HL-60 (cell line): ENCODE measurements around the gene AVPR1B.

Experiments
- GABPA ChIP-seq: IDR thresholded peaks from 2 replicates; pipeline ENCODE4 v1.6.1; 2012; ENCODE audit warnings: low read depth
- POLR2AphosphoS5 ChIP-seq: IDR thresholded peaks from 2 replicates; pipeline ENCODE4 v1.6.1; 2012; ENCODE audit warnings: low read depth
- SPI1 ChIP-seq: IDR thresholded peaks from 2 replicates; pipeline ENCODE4 v1.6.1; 2012; ENCODE audit warnings: low read depth, mild to moderate bottlenecking, borderline replicate concordance
- TF ChIP-seq, protein P1 (sequence below): IDR thresholded peaks from one replicate; pipeline ENCODE4 v1.5.1; 2011; ENCODE audit warnings: low read length, control low read depth, inconsistent platforms; ENCODE audit not compliant: insufficient read depth

DNA sequence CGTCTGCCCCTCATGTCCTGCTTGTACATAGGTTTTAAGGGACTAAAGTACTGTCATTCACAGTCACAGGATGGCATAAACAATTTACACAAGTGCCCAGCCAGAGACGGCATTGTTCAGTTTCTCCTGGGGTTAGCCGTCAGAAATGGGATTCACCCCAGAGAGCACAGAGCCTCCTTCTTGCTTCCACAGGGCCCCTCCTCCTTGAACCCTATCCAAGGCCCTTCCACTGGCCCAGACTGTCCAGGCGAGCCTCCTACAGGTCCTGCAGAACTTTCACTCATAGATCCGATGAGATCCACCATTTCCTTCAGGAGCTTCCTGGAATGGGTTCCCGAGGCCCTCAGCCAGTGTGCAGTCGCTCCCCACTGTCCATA, 10.0 kb downstream of the AVPR1B start:
- TF ChIP-seq POLR2AphosphoS5 (no peak), GABPA (no peak), SPI1 (no peak)
- TF ChIP-seq, protein P1, sequence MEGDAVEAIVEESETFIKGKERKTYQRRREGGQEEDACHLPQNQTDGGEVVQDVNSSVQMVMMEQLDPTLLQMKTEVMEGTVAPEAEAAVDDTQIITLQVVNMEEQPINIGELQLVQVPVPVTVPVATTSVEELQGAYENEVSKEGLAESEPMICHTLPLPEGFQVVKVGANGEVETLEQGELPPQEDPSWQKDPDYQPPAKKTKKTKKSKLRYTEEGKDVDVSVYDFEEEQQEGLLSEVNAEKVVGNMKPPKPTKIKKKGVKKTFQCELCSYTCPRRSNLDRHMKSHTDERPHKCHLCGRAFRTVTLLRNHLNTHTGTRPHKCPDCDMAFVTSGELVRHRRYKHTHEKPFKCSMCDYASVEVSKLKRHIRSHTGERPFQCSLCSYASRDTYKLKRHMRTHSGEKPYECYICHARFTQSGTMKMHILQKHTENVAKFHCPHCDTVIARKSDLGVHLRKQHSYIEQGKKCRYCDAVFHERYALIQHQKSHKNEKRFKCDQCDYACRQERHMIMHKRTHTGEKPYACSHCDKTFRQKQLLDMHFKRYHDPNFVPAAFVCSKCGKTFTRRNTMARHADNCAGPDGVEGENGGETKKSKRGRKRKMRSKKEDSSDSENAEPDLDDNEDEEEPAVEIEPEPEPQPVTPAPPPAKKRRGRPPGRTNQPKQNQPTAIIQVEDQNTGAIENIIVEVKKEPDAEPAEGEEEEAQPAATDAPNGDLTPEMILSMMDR = no peak
